ENCODE data around the gene SLC37A4.

SLC37A4 gene

GRCh38 chr11:119025541-119025940 is 5.1 kb downstream of the SLC37A4 start:
- Mint-ChIP-seq H3K27me3 (ENCODE audit: low read depth, poor library complexity) (peaks cover 4% of the 10 kb centered on the region), H3K9me3 (no peaks in the 10 kb centered on the region), H3K36me3 (ENCODE audit: low read depth) (peaks cover 45% of the 10 kb centered on the region), H3K27ac (peak overlapping the region; percentile 50), H3K4me3 (no peak overlapping the region), H3K4me1 (peaks cover 51% of the 10 kb centered on the region)
- TF ChIP-seq, protein P1, sequence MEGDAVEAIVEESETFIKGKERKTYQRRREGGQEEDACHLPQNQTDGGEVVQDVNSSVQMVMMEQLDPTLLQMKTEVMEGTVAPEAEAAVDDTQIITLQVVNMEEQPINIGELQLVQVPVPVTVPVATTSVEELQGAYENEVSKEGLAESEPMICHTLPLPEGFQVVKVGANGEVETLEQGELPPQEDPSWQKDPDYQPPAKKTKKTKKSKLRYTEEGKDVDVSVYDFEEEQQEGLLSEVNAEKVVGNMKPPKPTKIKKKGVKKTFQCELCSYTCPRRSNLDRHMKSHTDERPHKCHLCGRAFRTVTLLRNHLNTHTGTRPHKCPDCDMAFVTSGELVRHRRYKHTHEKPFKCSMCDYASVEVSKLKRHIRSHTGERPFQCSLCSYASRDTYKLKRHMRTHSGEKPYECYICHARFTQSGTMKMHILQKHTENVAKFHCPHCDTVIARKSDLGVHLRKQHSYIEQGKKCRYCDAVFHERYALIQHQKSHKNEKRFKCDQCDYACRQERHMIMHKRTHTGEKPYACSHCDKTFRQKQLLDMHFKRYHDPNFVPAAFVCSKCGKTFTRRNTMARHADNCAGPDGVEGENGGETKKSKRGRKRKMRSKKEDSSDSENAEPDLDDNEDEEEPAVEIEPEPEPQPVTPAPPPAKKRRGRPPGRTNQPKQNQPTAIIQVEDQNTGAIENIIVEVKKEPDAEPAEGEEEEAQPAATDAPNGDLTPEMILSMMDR (IDR thresholded peaks at IDR 0.05), result no peak
- no peak for DNase-seq

DNA sequence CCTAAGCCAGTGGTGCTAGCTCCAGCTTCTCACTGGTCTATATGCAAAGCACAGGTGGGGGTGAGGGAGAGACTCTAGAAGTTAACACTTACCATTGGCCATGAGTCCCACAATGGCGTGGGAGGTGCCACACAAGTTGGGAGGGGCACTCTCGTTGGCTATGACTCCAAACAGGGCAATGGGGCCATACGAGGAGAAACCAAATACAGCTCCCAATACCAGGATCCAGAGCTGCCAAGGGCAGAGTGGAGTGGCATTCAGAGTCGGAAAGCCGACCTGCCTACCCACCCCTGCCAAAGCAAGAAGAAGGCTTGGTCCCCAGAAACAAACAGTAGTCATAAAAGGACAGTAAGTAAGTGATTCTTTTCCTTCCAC is 5.6 kb downstream of the SLC37A4 start:
- Mint-ChIP-seq H3K4me1 (peaks cover 54% of the 10 kb centered on the region), H3K4me3 (no peak overlapping the region), H3K27me3 (ENCODE audit: low read depth, poor library complexity) (peaks cover 5% of the 10 kb centered on the region), H3K9me3 (no peaks in the 10 kb centered on the region), H3K27ac (peak overlapping the region; percentile 50), H3K36me3 (ENCODE audit: low read depth) (peaks cover 47% of the 10 kb centered on the region)
- no peak for DNase-seq
- TF ChIP-seq, protein P1 (IDR thresholded peaks at IDR 0.05), result no peak

GRCh38 chr11:119024430-119025098 is 6.1 kb downstream of the SLC37A4 start:
- Mint-ChIP-seq H3K27me3 (ENCODE audit: low read depth, poor library complexity) (peaks cover 7% of the 10 kb centered on the region), H3K4me3 (no peak overlapping the region), H3K4me1 (peaks cover 54% of the 10 kb centered on the region), H3K36me3 (ENCODE audit: low read depth) (peaks cover 50% of the 10 kb centered on the region), H3K27ac (peak overlapping the region; percentile 98), H3K9me3 (no peaks in the 10 kb centered on the region)
- TF ChIP-seq, protein P1 (IDR thresholded peaks at IDR 0.05), result no peak
- DNase-seq, result no peak

DNA sequence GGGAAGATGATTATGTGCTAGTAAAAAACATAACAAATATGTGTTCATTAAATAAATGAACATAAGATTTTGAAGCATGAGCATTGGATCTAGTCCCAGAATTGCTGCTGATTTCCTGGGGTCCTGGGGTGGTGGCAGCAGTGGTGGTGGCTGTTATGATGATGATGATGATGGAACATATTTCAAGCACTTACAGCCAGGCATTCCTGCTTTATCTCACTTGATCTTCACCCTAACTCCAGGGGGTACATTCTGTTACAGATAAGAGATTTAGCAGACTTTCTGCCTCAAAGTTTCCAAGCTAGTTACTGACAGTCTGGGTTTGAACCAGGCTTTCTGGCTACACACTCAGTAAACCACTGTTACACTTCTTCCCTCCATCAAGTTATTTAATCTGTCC is 6.9 kb downstream of the SLC37A4 start:
- peaks cover 7% of the 10 kb centered on the region for H3K27me3 Mint-ChIP-seq (ENCODE audit: low read depth, poor library complexity)
- H3K4me3 Mint-ChIP-seq, result no peak overlapping the region
- no peaks in the 10 kb centered on the region for H3K9me3 Mint-ChIP-seq
- TF ChIP-seq, protein P1 (IDR thresholded peaks at IDR 0.05), result no peak
- peaks cover 52% of the 10 kb centered on the region for H3K4me1 Mint-ChIP-seq
- peaks cover 50% of the 10 kb centered on the region for H3K36me3 Mint-ChIP-seq (ENCODE audit: low read depth)
- DNase-seq, result no peak
- peak overlapping the region; percentile 34 for H3K27ac Mint-ChIP-seq

DNA sequence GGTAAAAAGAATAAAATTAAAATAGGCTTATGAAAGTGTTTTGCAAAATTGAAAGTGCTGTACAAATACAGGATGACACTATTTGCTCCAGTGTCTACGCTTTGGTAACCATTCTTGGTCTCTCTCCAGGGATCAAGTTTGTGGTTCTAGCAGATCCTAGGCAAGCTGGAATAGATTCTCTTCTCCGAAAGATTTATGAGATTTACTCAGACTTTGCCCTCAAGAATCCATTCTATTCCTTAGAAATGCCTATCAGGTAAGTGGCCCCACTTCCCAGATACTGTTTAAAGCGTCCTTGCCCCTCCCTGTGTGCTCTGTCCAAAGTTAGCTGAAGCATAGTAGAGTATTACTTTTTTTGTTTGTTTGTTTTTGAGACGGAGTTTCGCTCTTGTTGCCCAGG is 9.0 kb downstream of the SLC37A4 start:
- peaks cover 46% of the 10 kb centered on the region for H3K36me3 Mint-ChIP-seq (ENCODE audit: low read depth)
- H3K27me3 Mint-ChIP-seq (ENCODE audit: low read depth, poor library complexity), result peaks cover 7% of the 10 kb centered on the region
- no peak overlapping the region for H3K27ac Mint-ChIP-seq
- no peak for DNase-seq
- TF ChIP-seq, protein P1 (IDR thresholded peaks at IDR 0.05), result no peak
- peak overlapping the region; percentile 50 for H3K4me3 Mint-ChIP-seq
- H3K9me3 Mint-ChIP-seq, result no peaks in the 10 kb centered on the region
- peaks cover 51% of the 10 kb centered on the region for H3K4me1 Mint-ChIP-seq

DNA sequence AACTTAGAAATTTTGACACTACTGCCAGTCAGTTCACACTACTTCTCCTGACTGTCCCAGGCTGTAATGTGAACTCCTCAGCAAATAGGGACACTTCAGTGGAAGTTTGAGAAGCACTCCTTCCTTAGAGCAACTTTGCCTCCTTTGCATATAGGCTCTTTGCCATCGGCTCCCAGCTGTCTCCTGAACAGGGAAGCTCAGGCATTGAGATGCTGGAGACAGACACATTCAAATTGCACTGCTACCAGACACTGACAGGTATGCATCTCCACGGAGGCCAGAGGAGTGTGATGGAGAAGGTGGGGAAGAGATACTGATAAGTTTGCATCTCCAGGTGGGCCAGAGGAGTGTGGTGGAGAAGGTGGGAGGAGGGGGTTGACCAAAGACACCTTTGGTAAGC is 10.7 kb downstream of the SLC37A4 start:
- Mint-ChIP-seq H3K4me1 (peaks cover 63% of the 10 kb centered on the region), H3K4me3 (peak overlapping the region; percentile 100), H3K9me3 (no peaks in the 10 kb centered on the region), H3K27me3 (ENCODE audit: low read depth, poor library complexity) (peaks cover 7% of the 10 kb centered on the region), H3K36me3 (ENCODE audit: low read depth) (peaks cover 53% of the 10 kb centered on the region), H3K27ac (no peak overlapping the region)
- TF ChIP-seq, protein P1 (IDR thresholded peaks at IDR 0.05), result no peak
- no peak for DNase-seq

Measured in nephron progenitor cell (in vitro differentiated cells).